Activated CD8-positive, alpha-beta T cell treated with anti-CD3 and anti-CD28 coated beads for 36 hours (primary cell): ENCODE measurements around the gene MIDN. TPM values are rescaled to one million over a fixed set of nuclear protein-coding genes. Genes with fewer than 3 reads are reported as not detected.

ENCODE experiments used
- ATAC-seq: fragments of 200-7000 bp; cut with Tn5 transposase; one replicate; pipeline ENCODE4 v1.10.0; 2021; ENCODE audit warnings: mild to moderate bottlenecking, moderate library complexity
- CTCF ChIA-PET: fragments of 350-600 bp; sonication (Branson Sonifier 250); formaldehyde crosslinking; loops from one replicate; lab custom pipeline; 2021; ENCODE audit warnings: antibody characterized with exemption; lab: Charles Lee
- POLR2A ChIA-PET: fragments of 350-600 bp; sonication (Branson Sonifier 250); formaldehyde crosslinking; loops from one replicate; lab custom pipeline; 2021; ENCODE audit warnings: antibody characterized with exemption; lab: Charles Lee
- DNase-seq: peaks from one replicate; pipeline ENCODE4 v3.0.0-alpha.2; 2020
- H3K27ac Mint-ChIP-seq: one replicate; pipeline ENCODE4 v1.8.0; 2021; ENCODE audit warnings: mild to moderate bottlenecking, mixed read lengths
- H3K27me3 Mint-ChIP-seq: one replicate; pipeline ENCODE4 v1.8.0; 2021; ENCODE audit warnings: mixed read lengths
- H3K36me3 Mint-ChIP-seq: one replicate; pipeline ENCODE4 v1.8.0; 2021; ENCODE audit warnings: low read depth, mixed read lengths
- H3K4me1 Mint-ChIP-seq: one replicate; pipeline ENCODE4 v1.8.0; 2021; ENCODE audit warnings: low read depth, mixed read lengths
- H3K4me3 Mint-ChIP-seq: one replicate; pipeline ENCODE4 v1.8.0; 2021; ENCODE audit warnings: mild to moderate bottlenecking, moderate library complexity, mixed read lengths
- H3K9me3 Mint-ChIP-seq: one replicate; pipeline ENCODE4 v1.8.0; 2021; ENCODE audit warnings: mixed read lengths
- intact Hi-C: fragments of 100-400 bp; cut with micrococcal nuclease; formaldehyde crosslinking; loops from one replicate; pipeline ENCODE4 v1.10.0; 2022
- total RNA-seq, 2 experiments: library from RNA; stranded (reverse); gene quantifications; one replicate each; pipeline ENCODE4 v1.2.3, GENCODE V29; 2021
- TF ChIP-seq, protein P1 (sequence below): fragments of 200-600 bp; IDR thresholded peaks from one replicate; pipeline ENCODE4 v1.8.0; 2022; ENCODE audit warnings: antibody characterized with exemption, mild to moderate bottlenecking

MIDN gene
- total RNA-seq, 2 experiments from 2014 or later, result 41.1 to 43.9 TPM

DNA sequence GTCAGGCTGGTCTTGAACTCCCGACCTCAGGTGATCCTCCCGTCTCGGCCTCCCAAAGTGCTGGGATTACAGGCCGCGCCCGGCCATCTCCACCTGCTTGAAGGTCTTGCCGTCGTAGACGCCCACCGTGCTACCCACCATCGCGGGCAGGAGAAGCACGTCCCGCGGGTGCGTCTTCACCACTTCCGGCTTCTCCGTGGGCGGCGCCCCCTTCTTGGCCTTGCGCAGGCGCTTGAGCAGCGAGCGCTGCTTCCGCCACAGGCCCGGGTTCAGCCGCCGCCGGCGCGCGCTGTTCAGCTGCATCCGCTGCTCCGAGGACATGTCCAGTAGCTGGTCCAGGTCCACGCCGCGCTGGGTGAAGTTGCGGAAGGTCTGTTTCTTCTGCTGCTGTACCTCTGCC is 58.9 kb downstream of the MIDN start:
- intact Hi-C loops, result no loop called here
- no peaks in the 10 kb centered on the region for H3K27me3 Mint-ChIP-seq
- no peaks in the 10 kb centered on the region for H3K36me3 Mint-ChIP-seq
- H3K27ac Mint-ChIP-seq, result no peak overlapping the region
- POLR2A ChIA-PET, result no interaction called here
- no peak for ATAC-seq
- no peak overlapping the region for H3K4me3 Mint-ChIP-seq
- no peaks in the 10 kb centered on the region for H3K9me3 Mint-ChIP-seq
- no peaks in the 10 kb centered on the region for H3K4me1 Mint-ChIP-seq
- CTCF ChIA-PET, result no interaction called here
- TF ChIP-seq, protein P1, sequence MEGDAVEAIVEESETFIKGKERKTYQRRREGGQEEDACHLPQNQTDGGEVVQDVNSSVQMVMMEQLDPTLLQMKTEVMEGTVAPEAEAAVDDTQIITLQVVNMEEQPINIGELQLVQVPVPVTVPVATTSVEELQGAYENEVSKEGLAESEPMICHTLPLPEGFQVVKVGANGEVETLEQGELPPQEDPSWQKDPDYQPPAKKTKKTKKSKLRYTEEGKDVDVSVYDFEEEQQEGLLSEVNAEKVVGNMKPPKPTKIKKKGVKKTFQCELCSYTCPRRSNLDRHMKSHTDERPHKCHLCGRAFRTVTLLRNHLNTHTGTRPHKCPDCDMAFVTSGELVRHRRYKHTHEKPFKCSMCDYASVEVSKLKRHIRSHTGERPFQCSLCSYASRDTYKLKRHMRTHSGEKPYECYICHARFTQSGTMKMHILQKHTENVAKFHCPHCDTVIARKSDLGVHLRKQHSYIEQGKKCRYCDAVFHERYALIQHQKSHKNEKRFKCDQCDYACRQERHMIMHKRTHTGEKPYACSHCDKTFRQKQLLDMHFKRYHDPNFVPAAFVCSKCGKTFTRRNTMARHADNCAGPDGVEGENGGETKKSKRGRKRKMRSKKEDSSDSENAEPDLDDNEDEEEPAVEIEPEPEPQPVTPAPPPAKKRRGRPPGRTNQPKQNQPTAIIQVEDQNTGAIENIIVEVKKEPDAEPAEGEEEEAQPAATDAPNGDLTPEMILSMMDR, result no peak
- DNase-seq, result no peak

DNA sequence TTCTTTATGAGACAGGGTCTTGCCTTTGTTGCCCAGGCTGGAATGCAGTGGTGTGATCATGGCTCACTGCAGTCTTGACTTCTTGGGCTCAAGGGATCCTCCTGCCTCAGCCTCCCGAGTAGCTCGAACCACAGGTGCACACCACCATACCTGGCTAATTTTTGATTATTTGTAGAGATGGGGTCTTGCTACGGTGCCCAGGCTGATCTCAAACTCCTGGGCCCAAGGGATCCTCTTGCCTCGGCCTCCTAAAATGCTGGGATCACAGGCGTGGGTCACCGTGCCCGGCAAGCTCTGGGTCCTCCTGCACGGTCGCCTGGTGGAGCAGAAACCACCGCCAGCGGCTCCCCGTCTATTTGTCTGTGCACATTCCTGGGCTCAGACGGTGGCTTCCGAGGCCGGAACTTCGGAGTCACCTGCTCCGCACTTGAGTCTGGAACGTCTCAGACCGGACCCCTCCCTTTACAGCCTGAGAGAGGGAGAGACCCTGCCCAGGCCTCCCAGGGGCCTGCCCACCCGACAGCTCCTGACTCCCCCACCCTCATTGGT is 59.4 kb downstream of the MIDN start:
- H3K27ac Mint-ChIP-seq, result no peak overlapping the region
- DNase-seq (no peak), ATAC-seq (no peak)
- no peaks in the 10 kb centered on the region for H3K36me3 Mint-ChIP-seq
- no peak overlapping the region for H3K4me3 Mint-ChIP-seq
- ChIA-PET POLR2A (interaction anchor here (0.9 kb wide), 1 partner anchor 10 kb away, joined by 3 read pairs; no protein-coding TSS in a partner anchor), CTCF (no interaction called here)
- TF ChIP-seq, protein P1, result no peak
- H3K27me3 Mint-ChIP-seq, result no peaks in the 10 kb centered on the region
- intact Hi-C loops, result no loop called here
- no peaks in the 10 kb centered on the region for H3K9me3 Mint-ChIP-seq
- no peaks in the 10 kb centered on the region for H3K4me1 Mint-ChIP-seq

DNA sequence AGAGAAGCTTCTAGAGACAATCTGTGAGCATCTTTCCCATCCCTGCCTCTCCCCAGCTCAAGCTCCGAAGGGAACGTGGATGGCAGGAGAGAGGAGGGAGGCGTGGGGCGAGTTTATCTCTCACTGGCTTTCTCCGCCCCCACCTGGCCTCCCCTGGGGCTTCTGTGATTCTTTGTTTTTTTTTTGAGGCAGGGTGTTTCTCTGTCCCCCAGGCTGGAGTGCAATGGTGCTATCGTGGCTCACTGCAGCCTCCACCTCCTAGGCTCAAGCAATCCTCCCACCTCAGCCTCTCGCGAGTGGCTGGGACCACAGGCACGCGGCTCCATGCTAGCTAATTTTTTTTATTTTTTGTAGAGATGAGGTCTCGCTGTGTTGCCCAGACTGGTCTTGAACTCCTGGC is 60.3 kb downstream of the MIDN start:
- Mint-ChIP-seq H3K27me3 (no peaks in the 10 kb centered on the region), H3K27ac (no peak overlapping the region), H3K4me1 (no peaks in the 10 kb centered on the region), H3K4me3 (no peak overlapping the region), H3K9me3 (no peaks in the 10 kb centered on the region), H3K36me3 (no peaks in the 10 kb centered on the region)
- ATAC-seq (no peak), DNase-seq (no peak)
- ChIA-PET CTCF (interaction anchor here (0.7 to 0.9 kb wide), 2 partner anchors 64 to 240 kb away, joined by 3 read pairs; no protein-coding TSS in a partner anchor), POLR2A (interaction anchor here (0.9 kb wide), 2 partner anchors 10 to 14 kb away, joined by 3 read pairs; no protein-coding TSS in a partner anchor)
- intact Hi-C loops, result no loop called here
- TF ChIP-seq, protein P1, result no peak

Other genes with a start within 250 kb of the MIDN start
- gene GRIN3B, start 248.2 kb upstream of the MIDN start, total RNA-seq, result under 1 TPM in 1 of 2 experiments, not detected in 1; 0.07 TPM
- gene TMEM259, start 227.5 kb upstream of the MIDN start, total RNA-seq, result 100 to 1,000 TPM; 115 to 117 TPM
- not detected for gene RNU6-2, start 227.1 kb upstream of the MIDN start, total RNA-seq
- gene CNN2, start 222.0 kb upstream of the MIDN start, total RNA-seq, result 10 to 100 TPM; 97.4 to 98.3 TPM
- gene ABCA7, start 208.5 kb upstream of the MIDN start, total RNA-seq, result 10 to 100 TPM; 14.0 to 14.6 TPM
- gene ARHGAP45, start 181.4 kb upstream of the MIDN start, total RNA-seq, result 100 to 1,000 TPM; 136 to 150 TPM
- 100 to 1,000 TPM; 271 to 282 TPM for gene POLR2E, start 153.2 kb upstream of the MIDN start, total RNA-seq
- gene GPX4, start 144.6 kb upstream of the MIDN start, total RNA-seq, result 100 to 1,000 TPM; 224 to 232 TPM
- gene SBNO2, start 74.3 kb upstream of the MIDN start, total RNA-seq, result 10 to 100 TPM; 41.7 to 42.0 TPM
- 10 to 100 TPM; 55.1 to 58.0 TPM for gene STK11, start 42.8 kb upstream of the MIDN start, total RNA-seq
- gene CBARP, start 10.6 kb upstream of the MIDN start, total RNA-seq, result under 1 TPM; 0.49 to 0.86 TPM
- gene ATP5F1D, start 6.8 kb upstream of the MIDN start, total RNA-seq, result 100 to 1,000 TPM; 186 to 199 TPM
- gene CIRBP, start 20.7 kb downstream of the MIDN start, total RNA-seq, result 100 to 1,000 TPM; 161 to 180 TPM
- 10 to 100 TPM; 77.0 to 88.0 TPM for gene FAM174C, start 26.9 kb downstream of the MIDN start, total RNA-seq
- gene EFNA2, start 37.3 kb downstream of the MIDN start, total RNA-seq, result not detected
- 100 to 1,000 TPM; 113 to 120 TPM for gene NDUFS7, start 135.3 kb downstream of the MIDN start, total RNA-seq
- 10 to 100 TPM; 27.8 to 29.5 TPM for gene GAMT, start 153.0 kb downstream of the MIDN start, total RNA-seq
- 100 to 1,000 TPM; 263 to 283 TPM for gene DAZAP1, start 159.0 kb downstream of the MIDN start, total RNA-seq
- gene RPS15, start 189.8 kb downstream of the MIDN start, total RNA-seq, result 1,000 to 10,000 TPM; 1,854 to 1,879 TPM
- gene APC2, start 201.5 kb downstream of the MIDN start, total RNA-seq, result under 1 TPM; 0.07 to 0.29 TPM
- gene C19orf25, start 230.6 kb downstream of the MIDN start, total RNA-seq, result 10 to 100 TPM; 21.3 to 21.5 TPM
- gene PCSK4, start 241.8 kb downstream of the MIDN start, total RNA-seq, result 1 to 10 TPM; 4.4 to 4.7 TPM
- gene REEP6, start 242.6 kb downstream of the MIDN start, total RNA-seq, result 1 to 10 TPM; 2.0 to 2.4 TPM